Glomerular endothelial cell (primary cell): ENCODE measurements around the gene PRKCA. TPM values are rescaled to one million over a fixed set of nuclear protein-coding genes. Genes with fewer than 3 reads are reported as not detected.

Experiments used
- DNase-seq: peaks from one replicate; pipeline ENCODE4 v3.0.0-alpha.2; 2011; ENCODE audit warnings: low read depth, low spot score; ENCODE audit errors: extremely low read depth
- total RNA-seq: library from RNA; depleted of rRNA; stranded (reverse); fragments of >200 nt; gene quantifications from 2 replicates; pipeline ENCODE4 v1.2.3, GENCODE V29; 2015

The PRKCA gene
- total RNA-seq, 1 donor from 2014 or later = 18.4 TPM

- no peak for DNase-seq
Observed at GRCh38 chr17:66557200-66557599, 254.8 kb downstream of the PRKCA start.

GRCh38 chr17:66557886-66558285 is 255.5 kb downstream of the PRKCA start:
- no peak for DNase-seq

GRCh38 chr17:66560691-66561090 is 258.3 kb downstream of the PRKCA start:
- no peak for DNase-seq

- DNase-seq = no peak
Observed at GRCh38 chr17:66562119-66562518, 259.7 kb downstream of the PRKCA start.

GRCh38 chr17:66564992-66565465 is 262.6 kb downstream of the PRKCA start:
- DNase-seq = no peak

GRCh38 chr17:66567234-66568170 is 265.1 kb downstream of the PRKCA start:
- peak; percentile 85 for DNase-seq

- no peak for DNase-seq
Observed at GRCh38 chr17:66569572-66569971, 267.2 kb downstream of the PRKCA start.

GRCh38 chr17:66570447-66571195 is 268.2 kb downstream of the PRKCA start:
- no peak for DNase-seq

- DNase-seq = no peak
Observed at GRCh38 chr17:66571745-66572144, 269.3 kb downstream of the PRKCA start.

GRCh38 chr17:66573078-66573477 is 270.7 kb downstream of the PRKCA start:
- no peak for DNase-seq

- no peak for DNase-seq
Observed at GRCh38 chr17:66574123-66574522, 271.7 kb downstream of the PRKCA start.

- no peak for DNase-seq
Observed at GRCh38 chr17:66576473-66576872, 274.1 kb downstream of the PRKCA start.

- no peak for DNase-seq
Observed at GRCh38 chr17:66577041-66577440, 274.6 kb downstream of the PRKCA start.

GRCh38 chr17:66578781-66579489 is 276.5 kb downstream of the PRKCA start:
- DNase-seq = peak; percentile 55

GRCh38 chr17:66579556-66579955 is 277.1 kb downstream of the PRKCA start:
- no peak for DNase-seq

- no peak for DNase-seq
Observed at GRCh38 chr17:66580184-66580955, 278.0 kb downstream of the PRKCA start.

GRCh38 chr17:66580956-66581391 is 278.6 kb downstream of the PRKCA start:
- peak; percentile 34 for DNase-seq

GRCh38 chr17:66582373-66583111 is 280.1 kb downstream of the PRKCA start:
- no peak for DNase-seq

- no peak for DNase-seq
Observed at GRCh38 chr17:66583112-66583748, 280.8 kb downstream of the PRKCA start.
